Muscle layer of duodenum (tissue), 2 donors: Measurements from ENCODE around the gene DCAF10.

Experiments used
- H3K27ac ChIP-seq: one replicate; pipeline ENCODE4 v1.7.0; 2013; ENCODE audit warnings: mild to moderate bottlenecking, low read length
- H3K27me3 ChIP-seq: one replicate; pipeline ENCODE4 v1.7.0; 2013; ENCODE audit warnings: low read depth, mild to moderate bottlenecking, control low read depth, low read length
- H3K36me3 ChIP-seq, 2 donors: one replicate each; pipeline ENCODE4 v1.7.0; 2013; ENCODE audit warnings: low read length in 2 of 2, control low read depth in 1 of 2, mild to moderate bottlenecking in 1 of 2; ENCODE audit not compliant: insufficient read depth in 2 of 2, control insufficient read depth in 1 of 2
- H3K4me1 ChIP-seq, 2 donors: one replicate each; pipeline ENCODE4 v1.7.0; 2013; ENCODE audit warnings: low read length in 2 of 2, mild to moderate bottlenecking in 2 of 2, control low read depth in 1 of 2, moderate library complexity in 1 of 2; ENCODE audit not compliant: insufficient read depth in 2 of 2, control insufficient read depth in 1 of 2
- H3K4me3 ChIP-seq, 2 donors: one replicate each; pipeline ENCODE4 v1.7.0; 2013; ENCODE audit warnings: low read length in 2 of 2, low read depth in 1 of 2, mild to moderate bottlenecking in 1 of 2
- H3K9me3 ChIP-seq, 2 donors: one replicate each; pipeline ENCODE4 v1.7.0; 2013; ENCODE audit warnings: low read length in 2 of 2, control low read depth in 1 of 2, mild to moderate bottlenecking in 1 of 2; ENCODE audit not compliant: control insufficient read depth in 1 of 2
- donor health status: healthy.

DCAF10 gene

GRCh38 chr9:37913480-37914153 lies 113.0 kb downstream of the DCAF10 start:
- no peaks in the 10 kb centered on the region for H3K4me1 ChIP-seq

GRCh38 chr9:37914154-37914551 lies 113.6 kb downstream of the DCAF10 start:
- Histone ChIP-seq H3K9me3 (no peaks in the 10 kb centered on the region), H3K4me3 (no peak overlapping the region), H3K36me3 (peaks cover 4 to 5% of the 10 kb centered on the region in 2 donors), H3K27me3 (no peaks in the 10 kb centered on the region), H3K4me1 (no peaks in the 10 kb centered on the region), H3K27ac (no peak overlapping the region)

More at GRCh38 chr9:37913480-37914153, 113.0 kb downstream of the DCAF10 start:
- no peak overlapping the region for H3K27ac ChIP-seq
- no peaks in the 10 kb centered on the region for H3K27me3 ChIP-seq
- no peaks in the 10 kb centered on the region for H3K9me3 ChIP-seq
- H3K4me3 ChIP-seq, result no peak overlapping the region
- peaks cover 2 to 4% of the 10 kb centered on the region in 2 donors for H3K36me3 ChIP-seq

DNA sequence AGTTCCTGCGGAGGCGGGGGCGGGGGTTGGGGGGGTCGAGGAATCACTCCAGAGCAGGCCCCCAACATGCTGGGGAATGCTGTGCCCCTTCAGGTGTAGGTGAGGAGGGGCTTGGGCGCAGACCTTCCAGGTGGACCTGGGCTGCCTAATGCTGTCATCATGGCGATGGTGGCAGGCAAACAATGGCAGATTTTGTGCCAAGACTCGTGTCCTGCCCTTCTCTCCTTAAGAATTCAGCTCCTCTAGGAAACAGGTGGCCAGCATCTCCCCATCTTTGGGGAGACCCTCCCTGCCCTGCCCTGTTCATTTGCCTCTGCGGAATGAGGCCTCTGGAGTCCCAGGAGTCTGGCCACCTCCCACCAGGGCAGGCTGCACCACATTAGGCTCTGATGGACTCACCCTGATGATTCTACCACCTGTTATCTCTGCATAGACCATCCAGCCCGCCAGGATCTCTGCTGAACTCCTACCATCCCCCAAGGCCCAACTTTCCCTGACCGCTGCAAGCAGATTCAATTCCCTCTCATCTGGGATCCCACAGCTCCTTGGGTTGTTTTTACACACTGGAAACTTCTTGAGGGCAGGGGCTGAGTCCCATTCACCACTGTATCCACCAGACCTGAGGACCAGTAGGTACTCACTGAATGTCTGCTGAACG lies 114.2 kb downstream of the DCAF10 start:
- no peak overlapping the region for H3K4me3 ChIP-seq
- no peaks in the 10 kb centered on the region for H3K27me3 ChIP-seq
- no peaks in the 10 kb centered on the region for H3K9me3 ChIP-seq
- no peaks in the 10 kb centered on the region for H3K4me1 ChIP-seq
- H3K36me3 ChIP-seq, result peaks cover 4 to 5% of the 10 kb centered on the region in 2 donors
- H3K27ac ChIP-seq, result no peak overlapping the region

- no peak overlapping the region for H3K27ac ChIP-seq
- peaks cover 4 to 5% of the 10 kb centered on the region in 2 donors for H3K36me3 ChIP-seq
- H3K4me3 ChIP-seq, result no peak overlapping the region
- H3K9me3 ChIP-seq, result no peaks in the 10 kb centered on the region
- no peaks in the 10 kb centered on the region for H3K27me3 ChIP-seq
- no peaks in the 10 kb centered on the region for H3K4me1 ChIP-seq
Measured at GRCh38 chr9:37915911-37916470, 115.4 kb downstream of the DCAF10 start.

GRCh38 chr9:37916471-37917312 lies 116.1 kb downstream of the DCAF10 start:
- peak overlapping the region; percentile 10 for H3K27ac ChIP-seq
- no peak overlapping the region for H3K4me3 ChIP-seq

More at GRCh38 chr9:37916471-37917312, 116.1 kb downstream of the DCAF10 start:
- Histone ChIP-seq H3K9me3 (no peaks in the 10 kb centered on the region), H3K27me3 (no peaks in the 10 kb centered on the region), H3K4me1 (no peaks in the 10 kb centered on the region), H3K36me3 (peaks cover 5 to 7% of the 10 kb centered on the region in 2 donors)
